HepG2 (cell line): Measurements from ENCODE around the gene DCDC2. TPM values are rescaled to one million over a fixed set of nuclear protein-coding genes. Genes with fewer than 3 reads are reported as not detected.

Source experiments
- CREB1 ChIP-seq, 2 experiments: fragments of 450-650 bp in 1 of 2; IDR thresholded peaks; 2 replicates each; pipeline ENCODE4 v1.6.1; 2016 to 2017; ENCODE audit warnings: control low read depth in 1 of 2, mild to moderate bottlenecking in 1 of 2, missing compliant biosample characterization in 1 of 2, missing genetic modification characterization in 1 of 2
- DPF2 ChIP-seq: sonication (generic); formaldehyde crosslinking; IDR thresholded peaks from 2 replicates; pipeline ENCODE4 v1.4.0; 2020; ENCODE audit warnings: mild to moderate bottlenecking, low read depth, missing genetic modification reagents, borderline replicate concordance
- HDAC6 ChIP-seq: fragments of 200-600 bp; sonication (generic); IDR thresholded peaks from 2 replicates; pipeline ENCODE4 v1.7.0; 2017; ENCODE audit warnings: mild to moderate bottlenecking, antibody characterized with exemption, low read length, low read depth
- JDP2 ChIP-seq: sonication (generic); formaldehyde crosslinking; IDR thresholded peaks from 2 replicates; pipeline ENCODE4 v1.8.1; 2022; ENCODE audit warnings: missing genetic modification reagents, borderline replicate concordance
- KDM3A ChIP-seq: IDR thresholded peaks from 2 replicates; pipeline ENCODE4 v1.6.1; 2018; ENCODE audit warnings: low read depth, missing compliant biosample characterization
- PRMT3 ChIP-seq: sonication (generic); formaldehyde crosslinking; IDR thresholded peaks from 2 replicates; pipeline ENCODE4 v1.8.1; 2022; ENCODE audit warnings: low read depth, mild to moderate bottlenecking, moderate library complexity, missing genetic modification reagents, borderline replicate concordance
- THAP7 ChIP-seq: sonication (generic); formaldehyde crosslinking; IDR thresholded peaks from 2 replicates; pipeline ENCODE4 v1.8.1; 2023; ENCODE audit warnings: mild to moderate bottlenecking, missing genetic modification reagents
- XRCC5 ChIP-seq: fragments of 200-400 bp; formaldehyde crosslinking; optimal IDR thresholded peaks from 2 replicates; pipeline ENCODE3; 2017; ENCODE audit warnings: mild to moderate bottlenecking, low read length
- ZBTB10 ChIP-seq: sonication (generic); formaldehyde crosslinking; IDR thresholded peaks from 2 replicates; pipeline ENCODE4 v1.4.0; 2020; ENCODE audit warnings: missing genetic modification reagents, borderline replicate concordance
- ZNF234 ChIP-seq: sonication (generic); formaldehyde crosslinking; conservative IDR thresholded peaks from 2 replicates; pipeline ENCODE4 v1.5.1; 2020; ENCODE audit warnings: mild to moderate bottlenecking, missing genetic modification reagents
- ZNF367 ChIP-seq: sonication (generic); formaldehyde crosslinking; IDR thresholded peaks from 2 replicates; pipeline ENCODE4 v1.4.0; 2020; ENCODE audit warnings: missing genetic modification reagents, borderline replicate concordance
- ZNF768 ChIP-seq: sonication (generic); formaldehyde crosslinking; IDR thresholded peaks from 2 replicates; pipeline ENCODE4 v1.4.0; 2020; ENCODE audit warnings: missing genetic modification reagents
- ZNF891 ChIP-seq: sonication (generic); formaldehyde crosslinking; IDR thresholded peaks from 2 replicates; pipeline ENCODE4 v1.5.0; 2020; ENCODE audit warnings: mild to moderate bottlenecking, missing genetic modification reagents
- polyA plus RNA-seq, 8 experiments: library from polyadenylated mRNA; depleted of rRNA in 3 of 8; stranded (reverse) in 7 of 8; unstranded in 1 of 8; fragments of >200 nt; fragmentation: Illumina TruSeq in 4 of 8; extraction: Trizol in 4 of 8; gene quantifications; 2 replicates each; pipeline versions ENCODE4 v1.2.1 to v1.2.3, GENCODE V29; 2011 to 2016; ENCODE audit warnings: low read depth in 4 of 8, missing spikeins in 1 of 8, mixed read lengths in 1 of 8; ENCODE audit not compliant: insufficient read depth in 1 of 8
- total RNA-seq, 5 experiments: library from RNA; depleted of rRNA; stranded (reverse); fragments of >200 nt; fragmentation: Illumina TruSeq; extraction: Trizol; gene quantifications; 2 replicates each; pipeline ENCODE4 v1.2.3, GENCODE V29; 2016; ENCODE audit warnings: low read depth in 1 of 5
- TF ChIP-seq, protein P1 (sequence below): sonication (generic); formaldehyde crosslinking; IDR thresholded peaks from 2 replicates; pipeline ENCODE4 v1.4.0; 2020; ENCODE audit warnings: mild to moderate bottlenecking, missing genetic modification reagents
- TF ChIP-seq, protein P2 (sequence below): sonication (generic); formaldehyde crosslinking; IDR thresholded peaks from 2 replicates; pipeline ENCODE4 v1.9.0; 2021; ENCODE audit warnings: missing genetic modification reagents, mild to moderate bottlenecking, borderline replicate concordance
- TF ChIP-seq, protein P3 (sequence below): sonication (generic); formaldehyde crosslinking; IDR thresholded peaks from 2 replicates; pipeline ENCODE4 v1.4.0; 2020; ENCODE audit warnings: mild to moderate bottlenecking, missing genetic modification reagents
- TF ChIP-seq, protein P4 (sequence below): sonication (generic); formaldehyde crosslinking; IDR thresholded peaks from 2 replicates; pipeline ENCODE4 v1.4.0; 2020; ENCODE audit warnings: missing genetic modification reagents
- TF ChIP-seq, protein P5 (sequence below): sonication (generic); formaldehyde crosslinking; IDR thresholded peaks from 2 replicates; pipeline ENCODE4 v1.4.0; 2020; ENCODE audit warnings: mild to moderate bottlenecking, missing genetic modification reagents

Gene DCDC2
- total and polyA plus RNA-seq, 2 of the 13 experiments (the other 11 are each of a cell fraction or from before 2014, with no cell fraction given): 9.0 to 36.2 TPM

GRCh38 chr6:24357336-24358218, at the start of gene DCDC2 (continued):
- TF ChIP-seq, protein P1, sequence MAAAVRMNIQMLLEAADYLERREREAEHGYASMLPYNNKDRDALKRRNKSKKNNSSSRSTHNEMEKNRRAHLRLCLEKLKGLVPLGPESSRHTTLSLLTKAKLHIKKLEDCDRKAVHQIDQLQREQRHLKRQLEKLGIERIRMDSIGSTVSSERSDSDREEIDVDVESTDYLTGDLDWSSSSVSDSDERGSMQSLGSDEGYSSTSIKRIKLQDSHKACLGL (CRISPR knock-in tag): peak; percentile 58; the same call in 1 of the 2 replicates
- TF ChIP-seq, protein P2, sequence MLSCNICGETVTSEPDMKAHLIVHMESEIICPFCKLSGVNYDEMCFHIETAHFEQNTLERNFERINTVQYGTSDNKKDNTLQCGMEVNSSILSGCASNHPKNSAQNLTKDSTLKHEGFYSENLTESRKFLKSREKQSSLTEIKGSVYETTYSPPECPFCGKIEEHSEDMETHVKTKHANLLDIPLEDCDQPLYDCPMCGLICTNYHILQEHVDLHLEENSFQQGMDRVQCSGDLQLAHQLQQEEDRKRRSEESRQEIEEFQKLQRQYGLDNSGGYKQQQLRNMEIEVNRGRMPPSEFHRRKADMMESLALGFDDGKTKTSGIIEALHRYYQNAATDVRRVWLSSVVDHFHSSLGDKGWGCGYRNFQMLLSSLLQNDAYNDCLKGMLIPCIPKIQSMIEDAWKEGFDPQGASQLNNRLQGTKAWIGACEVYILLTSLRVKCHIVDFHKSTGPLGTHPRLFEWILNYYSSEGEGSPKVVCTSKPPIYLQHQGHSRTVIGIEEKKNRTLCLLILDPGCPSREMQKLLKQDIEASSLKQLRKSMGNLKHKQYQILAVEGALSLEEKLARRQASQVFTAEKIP (CRISPR knock-in tag): no peak
- TF ChIP-seq HDAC6: no peak
- peak; percentile 94; the same call in 1 of the 2 replicates for TF ChIP-seq KDM3A (CRISPR knock-in tag)
- peak; percentile 46; the same call in 1 of the 2 replicates for TF ChIP-seq DPF2 (CRISPR knock-in tag)
- no peak for TF ChIP-seq ZNF367 (CRISPR knock-in tag)
- TF ChIP-seq, protein P3, sequence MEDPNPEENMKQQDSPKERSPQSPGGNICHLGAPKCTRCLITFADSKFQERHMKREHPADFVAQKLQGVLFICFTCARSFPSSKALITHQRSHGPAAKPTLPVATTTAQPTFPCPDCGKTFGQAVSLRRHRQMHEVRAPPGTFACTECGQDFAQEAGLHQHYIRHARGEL (CRISPR knock-in tag): no peak
- no peak for TF ChIP-seq JDP2 (CRISPR knock-in tag)
- TF ChIP-seq THAP7 (CRISPR knock-in tag): peak; percentile 93; the same call in 1 of the 2 replicates
- TF ChIP-seq ZNF768: peak; percentile 76
- peak; percentile 74 for TF ChIP-seq XRCC5
- TF ChIP-seq CREB1 (IDR thresholded peaks at IDR 0.05): no peak
- TF ChIP-seq CREB1 (CRISPR knock-in tag; IDR thresholded peaks at IDR 0.05): no peak; the same call in 1 of the 2 replicates
- TF ChIP-seq, protein P4, sequence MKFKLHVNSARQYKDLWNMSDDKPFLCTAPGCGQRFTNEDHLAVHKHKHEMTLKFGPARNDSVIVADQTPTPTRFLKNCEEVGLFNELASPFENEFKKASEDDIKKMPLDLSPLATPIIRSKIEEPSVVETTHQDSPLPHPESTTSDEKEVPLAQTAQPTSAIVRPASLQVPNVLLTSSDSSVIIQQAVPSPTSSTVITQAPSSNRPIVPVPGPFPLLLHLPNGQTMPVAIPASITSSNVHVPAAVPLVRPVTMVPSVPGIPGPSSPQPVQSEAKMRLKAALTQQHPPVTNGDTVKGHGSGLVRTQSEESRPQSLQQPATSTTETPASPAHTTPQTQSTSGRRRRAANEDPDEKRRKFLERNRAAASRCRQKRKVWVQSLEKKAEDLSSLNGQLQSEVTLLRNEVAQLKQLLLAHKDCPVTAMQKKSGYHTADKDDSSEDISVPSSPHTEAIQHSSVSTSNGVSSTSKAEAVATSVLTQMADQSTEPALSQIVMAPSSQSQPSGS (CRISPR knock-in tag): peak; percentile 69; the same call in 1 of the 2 replicates
- no peak for TF ChIP-seq PRMT3
- TF ChIP-seq, protein P5, sequence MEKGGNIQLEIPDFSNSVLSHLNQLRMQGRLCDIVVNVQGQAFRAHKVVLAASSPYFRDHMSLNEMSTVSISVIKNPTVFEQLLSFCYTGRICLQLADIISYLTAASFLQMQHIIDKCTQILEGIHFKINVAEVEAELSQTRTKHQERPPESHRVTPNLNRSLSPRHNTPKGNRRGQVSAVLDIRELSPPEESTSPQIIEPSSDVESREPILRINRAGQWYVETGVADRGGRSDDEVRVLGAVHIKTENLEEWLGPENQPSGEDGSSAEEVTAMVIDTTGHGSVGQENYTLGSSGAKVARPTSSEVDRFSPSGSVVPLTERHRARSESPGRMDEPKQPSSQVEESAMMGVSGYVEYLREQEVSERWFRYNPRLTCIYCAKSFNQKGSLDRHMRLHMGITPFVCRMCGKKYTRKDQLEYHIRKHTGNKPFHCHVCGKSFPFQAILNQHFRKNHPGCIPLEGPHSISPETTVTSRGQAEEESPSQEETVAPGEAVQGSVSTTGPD (CRISPR knock-in tag): no peak
- no peak for TF ChIP-seq ZNF234
- peak; percentile 65; the same call in 1 of the 2 replicates for TF ChIP-seq ZBTB10 (CRISPR knock-in tag)
- peak; percentile 93 for TF ChIP-seq ZNF891
